GM23338 (cell line): ENCODE results near the gene DENND5B. TPM values are rescaled to one million over a fixed set of nuclear protein-coding genes. Genes with fewer than 3 reads are reported as not detected.

ENCODE experiments used
- ATAC-seq: fragments of 200-7000 bp; cut with Tn5 transposase; 3 replicates; pipeline ENCODE4 v1.9.1; 2020
- DNase-seq: peaks from one replicate; pipeline ENCODE4 v3.0.0-alpha.2; 2015; ENCODE audit warnings: low spot score
- H2AFZ ChIP-seq: fragments of 200-600 bp; sonication (generic); 2 replicates; pipeline ENCODE4 v1.8.0; 2016; ENCODE audit warnings: antibody characterized with exemption, mild to moderate bottlenecking, moderate library complexity
- H3F3A ChIP-seq: fragments of 200-600 bp; sonication (generic); replicated peaks from 2 replicates; pipeline ENCODE4 v1.8.0; 2017; ENCODE audit warnings: antibody characterized with exemption, mixed run types, low read depth
- H3K27ac ChIP-seq: fragments of 200-600 bp; sonication (generic); 2 replicates; pipeline ENCODE4 v1.6.1; 2016; ENCODE audit warnings: low read depth
- H3K27me3 ChIP-seq: fragments of 200-600 bp; sonication (generic); 2 replicates; pipeline ENCODE4 v1.8.0; 2016; ENCODE audit warnings: mild to moderate bottlenecking, mixed run types, moderate library complexity; ENCODE audit not compliant: insufficient read depth
- H3K36me3 ChIP-seq: fragments of 200-600 bp; sonication (generic); 2 replicates; pipeline ENCODE4 v1.8.0; 2016; ENCODE audit warnings: mild to moderate bottlenecking; ENCODE audit not compliant: insufficient read depth
- H3K4me1 ChIP-seq: fragments of 200-600 bp; sonication (generic); 2 replicates; pipeline ENCODE4 v1.8.0; 2016; ENCODE audit warnings: mild to moderate bottlenecking, moderate library complexity; ENCODE audit not compliant: insufficient read depth
- H3K4me2 ChIP-seq: fragments of 200-600 bp; sonication (generic); 2 replicates; pipeline ENCODE4 v1.7.1; 2017; ENCODE audit warnings: mixed run types
- H3K4me3 ChIP-seq: fragments of 200-600 bp; sonication (generic); 2 replicates; pipeline ENCODE4 v1.6.1; 2016; ENCODE audit warnings: mixed run types
- H3K79me2 ChIP-seq: fragments of 200-600 bp; sonication (generic); replicated peaks from 2 replicates; pipeline ENCODE4 v1.8.0; 2017; ENCODE audit warnings: mild to moderate bottlenecking; ENCODE audit not compliant: insufficient read depth
- H3K9me2 ChIP-seq: fragments of 200-600 bp; sonication (generic); 2 replicates; pipeline ENCODE4 v1.8.0; 2017; ENCODE audit not compliant: insufficient read depth
- H4K20me1 ChIP-seq: fragments of 200-600 bp; sonication (generic); replicated peaks from 2 replicates; pipeline ENCODE4 v1.8.0; 2017; ENCODE audit warnings: mild to moderate bottlenecking; ENCODE audit not compliant: insufficient read depth
- H3K27ac Mint-ChIP-seq: 2 replicates; pipeline ENCODE4 v1.8.0; 2020; ENCODE audit warnings: inconsistent platforms, mild to moderate bottlenecking, moderate library complexity, mixed read lengths
- H3K27me3 Mint-ChIP-seq: 3 replicates; pipeline ENCODE4 v1.8.0; 2022; ENCODE audit warnings: low read depth, mild to moderate bottlenecking, moderate library complexity, mixed read lengths, inconsistent platforms; ENCODE audit not compliant: insufficient read depth, poor library complexity
- H3K36me3 Mint-ChIP-seq: 3 replicates; pipeline ENCODE4 v1.8.0; 2021; ENCODE audit warnings: low read depth, mild to moderate bottlenecking, inconsistent platforms, moderate library complexity, mixed read lengths
- H3K4me1 Mint-ChIP-seq: 3 replicates; pipeline ENCODE4 v1.8.0; 2020; ENCODE audit warnings: mild to moderate bottlenecking, inconsistent platforms, mixed read lengths
- H3K4me3 Mint-ChIP-seq: 3 replicates; pipeline ENCODE4 v1.8.0; 2021; ENCODE audit warnings: moderate library complexity, mild to moderate bottlenecking, inconsistent platforms, mixed read lengths
- H3K9me3 Mint-ChIP-seq: 3 replicates; pipeline ENCODE4 v1.8.0; 2020; ENCODE audit warnings: moderate library complexity, mild to moderate bottlenecking, inconsistent platforms, mixed read lengths
- CTCF ChIP-seq, 2 experiments: fragments of 200-600 bp in 1 of 2; sonication (generic) in 1 of 2; conservative IDR thresholded peaks; 2 replicates each; pipeline versions ENCODE4 v1.5.1 to v1.6.1; 2016 to 2017; ENCODE audit warnings: antibody characterized with exemption in 2 of 2, low read depth in 2 of 2, mild to moderate bottlenecking in 2 of 2, moderate library complexity in 1 of 2
- EZH2 ChIP-seq: fragments of 200-600 bp; sonication (generic); IDR thresholded peaks from one replicate; pipeline ENCODE4 v1.8.0; 2017; ENCODE audit warnings: antibody characterized with exemption, mild to moderate bottlenecking, low read depth; ENCODE audit not compliant: unreplicated experiment
- EZH2phosphoT487 ChIP-seq: fragments of 200-600 bp; sonication (generic); IDR thresholded peaks from one replicate; pipeline ENCODE4 v1.8.1; 2018; ENCODE audit warnings: antibody characterized with exemption; ENCODE audit not compliant: unreplicated experiment
- JUNB ChIP-seq: IDR thresholded peaks from one replicate; pipeline ENCODE4 v1.6.1; 2016; ENCODE audit warnings: antibody characterized with exemption; ENCODE audit not compliant: unreplicated experiment
- STAT1 ChIP-seq: IDR thresholded peaks from one replicate; pipeline ENCODE4 v1.6.1; 2016; ENCODE audit warnings: antibody characterized with exemption; ENCODE audit not compliant: unreplicated experiment
- ZNF114 ChIP-seq: fragments of 250-450 bp; sonication (Bioruptor Pico); IDR thresholded peaks from 2 replicates; pipeline ENCODE4 v1.5.0; 2020; ENCODE audit warnings: mild to moderate bottlenecking, moderate library complexity
- ZNF462 ChIP-seq: fragments of 250-450 bp; sonication (Bioruptor Pico); IDR thresholded peaks from 2 replicates; pipeline ENCODE4 v1.5.0; 2020; ENCODE audit warnings: mild to moderate bottlenecking, moderate library complexity
- polyA plus RNA-seq: library from polyadenylated mRNA; unstranded; fragments of >200 nt; fragmentation: Nextera tagmentation; extraction: Ambion mirVana; gene quantifications from 2 replicates; pipeline ENCODE4 v1.2.1, GENCODE V29; 2016
- total RNA-seq: library from RNA; depleted of rRNA; stranded (reverse); fragments of >200 nt; shearing (Covaris generic); gene quantifications from 2 replicates; pipeline ENCODE4 v1.2.3, GENCODE V29; 2014

Gene DENND5B
- total and polyA plus RNA-seq, 2 experiments from 2014 or later, result 6.5 to 17.2 TPM

GRCh38 chr12:31516702-31517101, 74.2 kb downstream of the DENND5B start:
- Histone ChIP-seq H3F3A (no peaks in the 10 kb centered on the region), H4K20me1 (no peaks in the 10 kb centered on the region), H3K4me2 (no peak overlapping the region; the same call in 1 of the 2 replicates), H3K4me1 (peaks cover 48% of the 10 kb centered on the region), H2AFZ (no peak overlapping the region), H3K36me3 (no peaks in the 10 kb centered on the region), H3K27ac (no peak overlapping the region), H3K27me3 (no peaks in the 10 kb centered on the region), H3K9me2 (no peaks in the 10 kb centered on the region), H3K4me3 (no peak overlapping the region), H3K79me2 (peaks cover 16% of the 10 kb centered on the region; the same call in 1 of the 2 replicates)
- H3K36me3 Mint-ChIP-seq, result no peaks in the 10 kb centered on the region
- H3K4me3 Mint-ChIP-seq, result no peak overlapping the region
- H3K27me3 Mint-ChIP-seq, result no peaks in the 10 kb centered on the region
- TF ChIP-seq EZH2phosphoT487, result no peak
- no peak for DNase-seq
- ATAC-seq, result no peak
- peak overlapping the region; percentile 89; the same call in 1 of the 2 replicates for H3K27ac Mint-ChIP-seq
- no peaks in the 10 kb centered on the region for H3K9me3 Mint-ChIP-seq
- peaks cover 41% of the 10 kb centered on the region for H3K4me1 Mint-ChIP-seq

- Histone ChIP-seq H3K27ac (no peak overlapping the region), H3K4me3 (no peak overlapping the region), H2AFZ (no peak overlapping the region), H3F3A (no peaks in the 10 kb centered on the region), H3K79me2 (peaks cover 2% of the 10 kb centered on the region; the same call in 1 of the 2 replicates), H3K9me2 (no peaks in the 10 kb centered on the region), H4K20me1 (no peaks in the 10 kb centered on the region), H3K36me3 (no peaks in the 10 kb centered on the region), H3K27me3 (no peaks in the 10 kb centered on the region), H3K4me2 (no peak overlapping the region), H3K4me1 (peaks cover 38% of the 10 kb centered on the region)
- H3K4me1 Mint-ChIP-seq, result peaks cover 35% of the 10 kb centered on the region
- no peak for DNase-seq
- H3K27me3 Mint-ChIP-seq, result no peaks in the 10 kb centered on the region
- TF ChIP-seq EZH2phosphoT487, result no peak
- no peak for ATAC-seq
- no peak overlapping the region for H3K4me3 Mint-ChIP-seq
- no peaks in the 10 kb centered on the region for H3K36me3 Mint-ChIP-seq
- H3K27ac Mint-ChIP-seq, result no peak overlapping the region
- no peaks in the 10 kb centered on the region for H3K9me3 Mint-ChIP-seq
These were observed 76.0 kb downstream of the DENND5B start for GRCh38 chr12:31514912-31515311.

- no peak for TF ChIP-seq EZH2phosphoT487
- TF ChIP-seq ZNF114, result no peak
- no peak for TF ChIP-seq CTCF (conservative IDR thresholded peaks at IDR 0.05; ENCODE audit: low read depth in 2 of 2)
- TF ChIP-seq JUNB, result no peak
- TF ChIP-seq STAT1, result no peak
- no peak for TF ChIP-seq ZNF462 (CRISPR knock-in tag)
- no peak for TF ChIP-seq EZH2
- Mint-ChIP-seq H3K27ac (peak overlapping the region; percentile 50; the same call in 1 of the 2 replicates), H3K4me1 (peaks cover 33% of the 10 kb centered on the region), H3K9me3 (peaks cover 5% of the 10 kb centered on the region), H3K36me3 (peaks cover 6% of the 10 kb centered on the region), H3K4me3 (no peak overlapping the region), H3K27me3 (no peaks in the 10 kb centered on the region)
- no peak overlapping the region for H3K4me2 ChIP-seq
- no peaks in the 10 kb centered on the region for H3F3A ChIP-seq
- H3K9me2 ChIP-seq, result no peaks in the 10 kb centered on the region
- peaks cover 43% of the 10 kb centered on the region for H3K4me1 ChIP-seq
- no peaks in the 10 kb centered on the region for H3K27me3 ChIP-seq
- ATAC-seq (peak; percentile 17; the same call in 1 of the 3 replicates), DNase-seq (no peak)
- H4K20me1 ChIP-seq, result no peaks in the 10 kb centered on the region
- H3K27ac ChIP-seq, result peak overlapping the region; percentile 45
- peaks cover 5% of the 10 kb centered on the region; the same call in 1 of the 2 replicates for H3K79me2 ChIP-seq
- H3K36me3 ChIP-seq, result no peaks in the 10 kb centered on the region
- no peak overlapping the region for H2AFZ ChIP-seq
- H3K4me3 ChIP-seq, result no peak overlapping the region
These were observed 80.9 kb downstream of the DENND5B start for GRCh38 chr12:31510034-31510433.
